ENCODE data around the gene ADRB1.
A peak's percentile ranks its signal among the peaks of the same experiment; 100 is the strongest.

ADRB1 gene

GRCh38 chr10:113999531-113999930, 44.1 kb upstream of the ADRB1 start:
- H4K20me1 ChIP-seq (ENCODE audit: insufficient read depth, low read length, poor library complexity, severe bottlenecking), result no peaks in the 10 kb centered on the region
- no peak overlapping the region for H3K4me3 ChIP-seq (ENCODE audit: low read length, poor library complexity, severe bottlenecking)
- no peaks in the 10 kb centered on the region for H3K36me3 ChIP-seq (ENCODE audit: insufficient read depth, low read length)
- TF ChIP-seq CTCF (conservative IDR thresholded peaks at IDR 0.05; ENCODE audit: low read length) (no peak), EZH2phosphoT487 (IDR thresholded peaks at IDR 0.05; ENCODE audit: borderline replicate concordance) (no peak)
- H3K79me2 ChIP-seq (ENCODE audit: insufficient read depth, low read length), result no peaks in the 10 kb centered on the region
- no peaks in the 10 kb centered on the region for H3K27me3 ChIP-seq (ENCODE audit: insufficient read depth, low read length, poor library complexity, severe bottlenecking)
- H3K9ac ChIP-seq (ENCODE audit: low read depth, low read length, poor library complexity, severe bottlenecking), result no peak overlapping the region
- no peak overlapping the region for H2AFZ ChIP-seq (ENCODE audit: low read length)
- H3F3A ChIP-seq (ENCODE audit: low read depth), result no peaks in the 10 kb centered on the region
- H3K4me2 ChIP-seq (ENCODE audit: low read depth, low read length, poor library complexity, severe bottlenecking), result no peak overlapping the region
- H3K9me2 ChIP-seq (replicated peaks; ENCODE audit: low read depth, low read length), result no peaks in the 10 kb centered on the region
- no peaks in the 10 kb centered on the region for H3K9me3 ChIP-seq (ENCODE audit: insufficient read depth, low read depth, low read length)
- peaks cover 28% of the 10 kb centered on the region for H3K4me1 ChIP-seq (ENCODE audit: insufficient read depth, low read length, poor library complexity, severe bottlenecking)

GRCh38 chr10:114000457-114001010, 43.1 kb upstream of the ADRB1 start:
- H3K9me2 ChIP-seq (replicated peaks; ENCODE audit: low read depth, low read length), result no peaks in the 10 kb centered on the region
- H3K9ac ChIP-seq (ENCODE audit: low read depth, low read length, poor library complexity, severe bottlenecking), result no peak overlapping the region
- H3K9me3 ChIP-seq (ENCODE audit: insufficient read depth, low read depth, low read length), result no peaks in the 10 kb centered on the region
- H3K79me2 ChIP-seq (ENCODE audit: insufficient read depth, low read length), result no peaks in the 10 kb centered on the region
- H3F3A ChIP-seq (ENCODE audit: low read depth), result no peaks in the 10 kb centered on the region
- peaks cover 23% of the 10 kb centered on the region for H3K4me1 ChIP-seq (ENCODE audit: insufficient read depth, low read length, poor library complexity, severe bottlenecking)
- H3K4me3 ChIP-seq (ENCODE audit: low read length, poor library complexity, severe bottlenecking), result no peak overlapping the region
- H3K4me2 ChIP-seq (ENCODE audit: low read depth, low read length, poor library complexity, severe bottlenecking), result peak overlapping the region; percentile 13
- H3K27me3 ChIP-seq (ENCODE audit: insufficient read depth, low read length, poor library complexity, severe bottlenecking), result no peaks in the 10 kb centered on the region
- H2AFZ ChIP-seq (ENCODE audit: low read length), result no peak overlapping the region
- TF ChIP-seq EZH2phosphoT487 (IDR thresholded peaks at IDR 0.05; ENCODE audit: borderline replicate concordance) (no peak), CTCF (conservative IDR thresholded peaks at IDR 0.05; ENCODE audit: low read length) (no peak)
- H4K20me1 ChIP-seq (ENCODE audit: insufficient read depth, low read length, poor library complexity, severe bottlenecking), result no peaks in the 10 kb centered on the region
- no peaks in the 10 kb centered on the region for H3K36me3 ChIP-seq (ENCODE audit: insufficient read depth, low read length)

- Histone ChIP-seq H3K36me3 (ENCODE audit: insufficient read depth, low read length) (no peaks in the 10 kb centered on the region), H3F3A (ENCODE audit: low read depth) (no peaks in the 10 kb centered on the region), H3K79me2 (ENCODE audit: insufficient read depth, low read length) (no peaks in the 10 kb centered on the region), H4K20me1 (ENCODE audit: insufficient read depth, low read length, poor library complexity, severe bottlenecking) (no peaks in the 10 kb centered on the region), H2AFZ (ENCODE audit: low read length) (no peak overlapping the region), H3K4me3 (ENCODE audit: low read length, poor library complexity, severe bottlenecking) (no peak overlapping the region), H3K27me3 (ENCODE audit: insufficient read depth, low read length, poor library complexity, severe bottlenecking) (no peaks in the 10 kb centered on the region), H3K4me1 (ENCODE audit: insufficient read depth, low read length, poor library complexity, severe bottlenecking) (peaks cover 23% of the 10 kb centered on the region), H3K9ac (ENCODE audit: low read depth, low read length, poor library complexity, severe bottlenecking) (no peak overlapping the region), H3K9me2 (replicated peaks; ENCODE audit: low read depth, low read length) (no peaks in the 10 kb centered on the region), H3K9me3 (ENCODE audit: insufficient read depth, low read depth, low read length) (no peaks in the 10 kb centered on the region), H3K4me2 (ENCODE audit: low read depth, low read length, poor library complexity, severe bottlenecking) (no peak overlapping the region)
- TF ChIP-seq EZH2phosphoT487 (IDR thresholded peaks at IDR 0.05; ENCODE audit: borderline replicate concordance) (no peak), CTCF (conservative IDR thresholded peaks at IDR 0.05; ENCODE audit: low read length) (peak; percentile 30)
These were observed 41.2 kb upstream of the ADRB1 start for GRCh38 chr10:114002422-114002821.

Data from Loucy (cell line).